GM18861 (cell line): ENCODE measurements around the gene TFEB.

Source experiments
- ATAC-seq: cut with Tn5 transposase; IDR thresholded peaks from one replicate; pipeline ENCODE4 v1.9.1; 2021; ENCODE audit not compliant: unreplicated experiment

Gene TFEB

DNA sequence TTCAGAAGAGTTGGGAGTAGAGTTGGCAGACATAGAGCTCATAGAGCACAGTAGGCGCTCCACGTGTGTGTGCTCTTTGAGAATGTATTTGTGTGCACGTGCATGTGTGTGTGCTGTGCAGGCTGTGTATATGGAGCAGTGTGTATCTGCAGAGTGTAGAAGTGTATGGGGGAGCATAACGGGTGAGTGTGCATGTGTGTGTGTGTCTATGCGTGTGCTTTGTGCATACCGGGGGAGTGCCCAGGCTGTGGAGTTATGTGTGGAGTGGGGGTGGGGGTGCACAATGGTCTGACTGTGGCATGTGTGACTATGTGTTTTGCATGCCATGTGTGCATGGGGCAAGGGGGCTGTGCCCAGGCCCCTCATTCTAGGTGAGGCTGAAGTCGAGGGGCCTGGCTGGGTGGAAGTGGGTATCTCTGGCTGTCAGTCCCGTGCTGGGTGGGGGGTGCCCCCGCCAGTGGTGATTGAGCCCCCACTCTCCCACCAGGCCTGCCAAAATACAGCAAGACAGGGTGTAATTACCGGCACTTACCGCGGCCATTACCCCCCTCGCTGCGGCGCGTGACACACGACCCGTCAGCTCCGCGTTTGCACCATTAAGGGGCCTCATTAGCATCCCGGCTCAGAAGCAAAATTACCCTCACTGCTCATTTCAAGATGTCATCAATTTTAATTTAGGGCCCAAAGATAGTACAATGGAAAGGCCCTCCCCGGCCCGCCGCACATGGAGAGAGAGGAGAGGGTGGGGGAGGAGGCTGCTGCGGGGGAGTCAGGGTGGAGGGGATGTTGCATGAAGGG is 58.1 kb downstream of the TFEB start:
- ATAC-seq, result no peak

DNA sequence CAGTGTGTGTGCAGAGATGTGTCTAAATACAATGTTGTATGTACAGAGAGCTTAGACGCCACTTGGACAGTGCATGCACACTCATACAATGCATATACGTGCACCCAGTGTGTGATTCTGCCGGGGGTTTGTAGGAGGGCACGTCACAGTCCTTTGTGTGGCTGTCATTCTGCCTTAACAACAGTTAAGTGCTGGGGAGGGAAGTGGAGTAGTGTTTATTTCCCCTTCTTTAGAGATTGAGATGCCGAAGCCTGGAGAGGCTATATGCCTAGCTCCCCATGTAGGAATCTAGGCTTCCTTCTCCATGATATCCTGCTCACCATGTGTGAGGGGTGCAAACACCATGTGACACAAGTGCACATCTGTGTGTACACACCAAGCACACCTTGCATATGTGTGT is 59.0 kb downstream of the TFEB start:
- no peak for ATAC-seq

DNA sequence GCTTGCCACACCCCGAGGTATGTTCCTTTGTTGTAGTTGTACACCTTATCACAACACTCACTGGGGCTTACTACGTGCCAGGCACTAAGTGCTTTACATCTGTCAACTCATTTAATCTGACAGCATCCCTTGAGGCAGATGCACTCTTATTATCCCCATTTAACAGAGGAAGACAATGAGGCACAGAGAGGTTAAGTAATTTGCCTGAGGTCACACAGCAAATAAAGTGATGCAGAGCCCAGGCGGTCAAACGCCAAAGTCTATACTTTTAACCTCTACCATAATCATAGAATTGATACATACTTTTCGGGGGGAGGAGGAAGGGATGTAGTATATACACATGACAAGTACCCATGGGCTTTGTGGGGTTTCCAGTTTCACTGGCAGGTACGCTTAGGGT is 59.4 kb downstream of the TFEB start:
- ATAC-seq, result no peak

DNA sequence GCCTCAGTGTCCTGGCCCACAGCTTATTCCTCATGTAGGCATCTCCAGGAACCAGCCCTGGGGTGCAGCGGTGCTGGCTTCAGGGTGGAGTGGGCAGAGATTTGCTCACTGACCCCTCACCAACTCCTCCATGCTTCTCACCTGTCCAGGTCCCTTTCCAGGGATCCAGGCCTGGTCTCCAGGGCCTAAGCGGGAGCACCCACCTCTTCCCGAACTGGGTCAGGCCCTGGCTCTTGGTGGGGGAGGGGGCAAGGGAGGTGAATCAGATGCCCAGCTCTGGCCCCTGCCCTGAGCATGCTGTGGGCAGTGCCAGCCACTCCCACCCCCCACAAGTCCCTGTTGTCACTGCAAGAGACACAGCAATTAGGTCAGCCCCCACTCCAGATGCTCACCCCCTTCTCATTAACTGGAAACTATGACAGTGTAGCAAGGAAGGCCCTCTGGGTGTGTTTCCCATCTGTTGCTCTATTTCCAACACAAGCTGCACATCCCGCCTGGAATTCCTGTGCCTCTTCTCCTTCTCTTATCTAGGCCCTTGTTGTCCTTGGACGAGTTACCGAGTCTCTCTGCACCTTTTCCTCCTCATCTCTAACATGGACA is 60.1 kb downstream of the TFEB start:
- ATAC-seq, result no peak

DNA sequence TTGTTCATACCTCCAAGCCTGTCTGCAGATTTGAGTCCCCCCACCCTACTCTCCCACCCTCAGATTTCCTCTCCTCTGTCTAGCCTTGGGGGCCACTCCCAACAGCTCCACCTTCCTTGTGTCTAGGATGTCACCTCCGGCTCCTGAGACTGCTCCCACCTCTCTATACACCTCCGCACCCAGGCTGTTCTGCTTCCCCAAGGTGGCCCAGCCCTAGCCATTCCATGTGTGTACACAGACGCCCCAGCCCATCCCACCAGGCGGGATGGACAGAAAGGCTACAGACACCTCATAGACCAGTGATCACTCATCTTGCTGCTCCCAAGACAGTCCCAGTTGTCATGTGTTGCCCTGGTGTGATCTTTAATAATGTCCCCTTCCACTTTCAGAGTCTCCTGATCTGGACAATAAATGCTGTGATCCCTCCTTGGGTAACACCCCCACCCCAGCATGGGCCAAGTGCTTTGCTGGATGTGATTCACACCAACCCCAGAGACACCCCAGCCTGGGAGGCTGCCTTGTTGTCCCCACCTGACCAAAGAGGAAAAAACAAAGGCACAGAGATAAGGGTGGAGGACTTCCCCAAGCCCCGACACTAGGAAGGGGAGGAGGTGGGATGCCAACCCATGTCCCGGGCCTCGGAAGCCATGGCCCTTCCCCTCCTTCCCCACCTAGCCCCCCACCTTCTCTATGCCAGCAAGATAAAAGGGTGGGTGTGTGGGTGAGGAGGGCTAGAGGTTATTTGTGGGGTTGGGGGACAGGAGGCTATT is 61.0 kb downstream of the TFEB start:
- ATAC-seq, result no peak

DNA sequence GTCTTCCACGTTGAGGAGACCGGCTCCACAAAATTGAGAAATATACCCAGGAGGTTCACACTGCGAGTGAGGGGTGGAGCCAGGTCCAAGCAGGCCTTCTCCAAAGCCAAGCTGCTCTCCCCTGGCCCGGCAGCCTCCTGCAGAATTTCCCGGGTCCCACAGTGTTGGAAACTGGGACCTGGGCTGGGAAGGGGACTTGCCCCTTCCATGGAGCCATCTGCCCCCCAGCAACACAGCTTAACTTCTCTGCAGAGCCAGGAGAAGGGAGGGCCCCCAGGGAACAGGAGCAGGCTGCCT is 61.8 kb downstream of the TFEB start:
- ATAC-seq, result no peak

DNA sequence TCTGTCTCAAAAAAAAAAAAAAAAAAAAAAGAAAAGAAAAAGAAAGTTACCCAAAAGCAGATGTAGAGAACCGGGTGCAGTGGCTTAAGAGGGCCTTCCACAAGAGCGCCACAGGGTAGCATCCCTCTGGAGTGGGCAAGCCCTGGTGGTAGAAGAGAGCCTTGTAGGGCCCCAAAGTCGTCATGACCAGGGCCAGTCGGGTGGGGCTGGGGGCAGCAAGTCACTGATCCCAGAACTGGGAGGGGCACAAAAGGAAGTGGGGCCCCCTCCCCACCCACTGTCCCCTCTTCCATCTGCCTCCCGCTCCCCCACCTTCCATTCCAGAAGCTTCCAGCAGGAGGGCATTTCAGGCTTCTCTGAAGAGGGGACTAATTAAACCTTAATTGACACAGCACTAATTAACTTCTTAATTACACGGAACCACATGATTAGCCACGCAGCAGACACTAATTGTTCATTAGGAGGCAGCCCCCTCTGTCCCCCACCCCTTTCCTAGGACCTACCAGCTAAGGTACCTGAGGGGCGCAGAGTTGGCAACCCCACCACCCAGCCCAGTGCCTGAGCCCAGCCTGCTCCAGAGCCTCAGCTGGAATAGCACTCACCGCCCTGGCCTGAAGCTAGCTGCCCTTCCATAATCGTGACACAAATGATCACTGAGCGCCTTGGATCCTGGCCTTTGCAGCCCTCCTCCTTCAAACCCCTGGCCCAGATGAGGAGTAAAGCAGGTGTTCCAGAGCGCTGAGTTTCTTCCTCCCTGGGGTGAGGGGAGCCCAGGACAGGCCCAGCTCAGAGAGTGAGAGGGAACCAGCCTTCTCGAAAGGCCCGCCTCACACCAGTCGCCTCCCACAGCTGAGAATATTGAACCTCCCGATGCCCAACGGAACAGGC is 62.3 kb downstream of the TFEB start:
- no peak for ATAC-seq

DNA sequence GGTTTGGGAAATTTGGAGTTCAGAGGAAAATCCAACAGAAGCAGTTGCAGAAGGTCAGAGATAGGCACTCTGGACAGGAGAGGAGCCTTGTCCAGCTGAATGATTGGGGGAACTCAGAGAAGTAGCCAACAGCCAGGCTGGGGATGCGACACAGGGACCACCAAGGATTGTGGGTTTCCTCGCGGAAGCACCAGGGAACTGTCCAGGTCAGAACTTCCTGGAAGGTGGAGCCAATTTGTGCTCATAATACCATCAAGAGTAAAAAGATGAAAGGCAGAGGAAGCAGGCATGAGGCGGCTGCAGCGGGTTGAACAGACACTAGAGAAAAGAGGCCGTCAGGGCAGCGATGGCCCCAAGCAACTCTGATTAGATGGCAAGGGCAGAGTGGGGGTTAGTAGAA is 63.4 kb downstream of the TFEB start:
- no peak for ATAC-seq

DNA sequence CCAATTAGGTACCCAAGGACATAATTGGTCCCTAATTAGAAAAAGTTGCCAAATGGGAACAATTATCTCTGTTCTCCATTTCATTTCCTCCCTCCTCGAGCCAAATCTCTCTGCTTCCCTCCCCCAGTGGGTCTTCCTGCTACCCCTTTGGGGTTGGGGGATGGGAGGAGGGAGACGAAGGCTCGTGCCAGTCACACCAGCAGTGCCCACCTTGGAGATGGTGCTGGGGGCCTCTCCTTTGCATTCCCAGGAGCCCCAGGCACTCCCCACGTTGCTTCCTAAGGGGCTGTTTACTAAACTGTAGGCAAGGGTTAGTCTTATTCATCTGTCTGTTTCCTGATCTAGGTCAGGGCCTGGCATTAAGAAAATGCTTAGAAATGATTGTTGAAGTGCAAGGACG is 64.0 kb downstream of the TFEB start:
- ATAC-seq, result no peak

DNA sequence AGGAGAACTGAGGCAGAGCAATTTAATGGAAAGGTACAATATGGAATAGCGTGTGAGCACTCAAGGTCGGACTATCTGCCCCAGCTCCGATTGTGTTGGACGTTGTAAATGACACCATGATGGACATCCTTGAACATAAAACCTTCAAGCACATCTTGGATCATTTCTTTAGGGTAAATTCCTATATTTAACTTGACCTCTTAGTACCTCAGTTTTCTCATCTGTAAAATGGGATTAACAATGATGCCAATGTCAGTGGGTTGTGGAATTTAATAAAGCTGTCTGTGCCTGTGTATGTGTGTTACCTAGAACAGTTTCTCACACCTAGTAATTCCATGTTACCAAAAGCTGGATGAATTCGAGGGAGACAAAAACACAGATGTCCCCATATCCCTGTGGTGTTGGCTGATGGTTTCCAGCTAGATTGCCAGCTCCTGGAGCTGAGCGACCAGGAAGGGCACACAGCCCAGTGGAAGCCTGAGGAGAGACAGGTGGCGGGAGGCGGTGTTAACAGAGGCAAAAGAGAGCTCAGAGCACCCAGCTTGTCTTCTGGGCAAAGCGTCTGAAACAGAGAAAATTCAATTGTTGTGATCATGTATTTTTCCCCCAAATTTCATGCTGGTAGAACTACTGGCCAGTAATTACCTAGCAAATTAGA is 64.6 kb downstream of the TFEB start:
- no peak for ATAC-seq

DNA sequence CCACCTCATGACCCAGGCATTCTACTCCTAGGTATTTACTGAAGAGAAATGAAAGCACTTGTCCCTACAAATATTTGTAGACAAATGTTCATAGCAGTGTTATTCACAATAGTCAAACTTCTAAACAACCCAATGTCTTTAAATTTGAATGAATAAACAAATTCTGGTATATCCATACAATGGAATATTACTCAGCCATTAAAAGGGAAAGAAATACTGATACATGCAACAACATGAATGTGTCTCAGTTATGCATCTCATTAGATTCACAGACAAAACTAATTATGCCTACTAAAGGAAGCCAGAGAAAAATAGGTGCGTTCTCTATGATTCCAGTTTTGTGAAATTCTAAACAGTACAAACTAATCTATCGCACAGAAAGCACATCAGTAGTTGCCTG is 66.4 kb downstream of the TFEB start:
- no peak for ATAC-seq

DNA sequence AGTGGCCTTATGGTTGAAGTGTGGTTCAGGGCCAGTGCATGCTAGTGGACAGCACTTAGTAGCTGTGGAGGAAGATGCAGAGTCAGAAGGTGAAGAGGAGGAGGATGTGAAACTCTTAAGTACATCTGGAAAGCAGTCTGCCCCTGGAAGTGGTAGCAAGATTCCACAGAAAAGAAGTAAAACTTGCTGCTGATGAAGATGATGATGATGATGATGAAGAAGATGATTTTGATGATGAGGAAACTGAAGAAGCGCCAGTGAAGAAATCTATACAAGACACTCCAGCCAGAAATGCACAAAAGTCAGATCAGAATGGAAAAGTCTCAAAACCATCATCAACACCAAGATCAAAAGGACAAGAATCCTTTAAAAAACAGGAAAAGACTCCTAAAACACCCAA is 68.2 kb downstream of the TFEB start:
- ATAC-seq, result no peak

DNA sequence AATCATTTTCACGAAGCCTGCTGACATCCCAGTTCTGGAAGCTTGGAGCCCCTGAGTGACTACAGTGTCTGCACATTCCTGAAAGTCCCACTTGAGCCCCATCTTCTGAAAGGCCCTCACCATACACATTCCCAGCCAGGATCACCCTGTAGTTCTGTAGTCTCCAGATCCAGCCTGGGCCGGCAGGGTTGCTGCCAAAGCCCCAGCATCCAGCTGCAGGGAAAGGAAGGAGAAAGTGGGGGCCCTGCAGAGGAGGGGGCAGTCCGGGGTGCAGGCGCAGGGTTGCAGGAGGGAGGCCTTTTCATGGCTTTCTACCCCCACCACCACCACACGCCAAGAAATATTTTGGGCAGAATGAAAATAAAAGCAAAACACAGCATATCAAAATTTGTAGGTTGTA is 71.1 kb downstream of the TFEB start:
- no peak for ATAC-seq

DNA sequence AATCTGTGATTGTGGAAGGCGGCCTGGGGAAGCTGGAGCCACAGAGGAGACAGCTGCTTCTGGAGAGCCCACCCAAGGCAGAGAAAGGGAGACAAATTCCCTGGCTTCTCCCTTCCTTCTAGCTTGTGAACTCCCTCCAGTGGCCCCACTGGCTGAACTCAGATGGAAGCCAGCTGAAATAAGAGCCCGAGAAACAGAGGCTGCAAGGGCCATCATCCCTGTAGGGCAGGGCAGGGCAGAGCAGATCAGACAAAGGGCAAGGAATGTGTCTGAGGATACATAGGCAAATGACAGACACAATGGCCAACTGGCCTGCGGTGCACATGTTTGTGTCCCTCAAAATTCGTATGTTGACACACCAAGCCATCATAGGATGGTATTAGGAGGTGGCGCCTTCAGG is 71.8 kb downstream of the TFEB start:
- ATAC-seq, result no peak

DNA sequence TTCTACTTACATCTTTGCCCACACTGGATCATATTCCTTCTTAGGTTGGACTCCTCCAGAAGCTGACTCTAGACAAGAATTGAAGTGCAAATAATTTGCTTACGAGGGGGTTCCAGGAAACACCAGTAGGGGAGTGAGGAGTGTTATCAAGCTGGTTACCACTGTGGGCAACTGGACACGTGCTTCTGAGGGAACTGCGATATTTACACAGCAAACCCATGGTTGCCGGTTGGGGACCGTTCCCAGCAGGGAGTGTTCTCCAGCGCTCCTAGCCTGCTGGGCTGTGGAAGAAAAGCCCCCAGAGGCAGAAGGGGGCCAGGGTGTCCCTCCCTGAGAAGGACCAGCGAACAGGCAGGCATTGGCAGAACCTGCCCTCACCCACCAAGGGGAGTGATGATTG is 75.5 kb downstream of the TFEB start:
- no peak for ATAC-seq

DNA sequence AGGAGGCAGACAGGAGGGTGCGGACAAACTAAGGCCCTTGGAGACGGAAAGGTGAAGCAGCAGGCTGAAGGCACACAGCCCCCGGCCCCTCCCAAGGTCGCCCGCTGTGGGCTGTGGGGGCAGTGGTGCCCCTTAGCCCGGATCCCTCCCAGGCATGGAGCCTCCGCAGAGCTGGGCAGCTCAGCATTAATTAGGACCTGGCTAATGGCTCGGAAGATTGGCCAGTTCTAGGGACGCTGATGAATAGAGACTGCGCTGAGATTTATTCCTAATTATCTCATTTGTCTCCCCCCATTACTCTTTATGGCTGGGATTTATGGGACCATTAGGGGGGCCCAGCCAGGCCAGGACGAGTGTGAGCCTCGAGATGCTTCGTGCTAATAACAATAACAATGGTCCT is 76.8 kb downstream of the TFEB start:
- ATAC-seq, result no peak

DNA sequence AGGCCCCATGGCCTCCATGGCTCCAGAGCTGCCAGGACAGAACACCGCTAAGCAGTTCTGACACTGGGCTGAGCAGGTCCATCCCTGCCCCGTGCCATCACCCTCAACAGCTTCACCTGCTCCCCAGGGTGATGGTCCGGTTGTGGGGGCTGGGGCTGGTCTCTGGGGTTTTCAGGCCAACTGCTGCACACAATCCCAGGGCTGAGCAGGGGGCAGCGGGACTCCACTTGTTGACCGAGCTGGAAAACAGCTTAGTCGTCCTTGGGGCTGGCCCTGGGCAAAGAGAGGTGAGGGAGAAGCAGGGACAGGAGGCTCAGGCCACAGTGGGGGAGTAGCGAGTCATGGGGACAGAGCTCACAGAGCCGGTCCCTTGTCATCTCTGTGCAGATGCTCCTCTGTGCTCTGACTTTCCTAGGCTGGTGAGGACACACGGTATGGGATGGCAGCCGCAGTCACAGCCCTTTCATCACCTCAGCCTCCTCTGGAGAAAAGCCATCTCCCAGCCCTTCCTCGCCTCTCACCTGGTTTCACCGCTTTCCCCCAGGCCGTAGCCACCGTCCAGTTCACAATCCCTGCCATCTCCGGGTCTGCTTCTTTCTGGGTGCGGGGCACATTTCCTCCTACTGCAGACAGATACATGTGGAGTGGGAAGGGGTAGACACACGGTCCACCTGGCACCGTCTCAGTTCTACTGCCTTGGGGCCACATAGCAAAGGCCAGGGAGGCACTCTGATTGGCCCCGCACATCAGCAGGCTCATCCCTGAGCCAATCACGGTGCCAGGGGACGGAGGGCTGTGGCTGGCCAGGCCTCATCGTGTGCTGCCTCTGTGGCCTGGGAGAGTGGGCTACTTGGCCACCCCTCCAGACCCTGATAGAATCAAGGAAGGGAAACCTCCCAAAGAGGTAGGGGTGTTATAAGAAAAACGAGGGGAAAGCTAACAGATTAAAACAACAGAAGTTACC is 78.0 kb downstream of the TFEB start:
- no peak for ATAC-seq

DNA sequence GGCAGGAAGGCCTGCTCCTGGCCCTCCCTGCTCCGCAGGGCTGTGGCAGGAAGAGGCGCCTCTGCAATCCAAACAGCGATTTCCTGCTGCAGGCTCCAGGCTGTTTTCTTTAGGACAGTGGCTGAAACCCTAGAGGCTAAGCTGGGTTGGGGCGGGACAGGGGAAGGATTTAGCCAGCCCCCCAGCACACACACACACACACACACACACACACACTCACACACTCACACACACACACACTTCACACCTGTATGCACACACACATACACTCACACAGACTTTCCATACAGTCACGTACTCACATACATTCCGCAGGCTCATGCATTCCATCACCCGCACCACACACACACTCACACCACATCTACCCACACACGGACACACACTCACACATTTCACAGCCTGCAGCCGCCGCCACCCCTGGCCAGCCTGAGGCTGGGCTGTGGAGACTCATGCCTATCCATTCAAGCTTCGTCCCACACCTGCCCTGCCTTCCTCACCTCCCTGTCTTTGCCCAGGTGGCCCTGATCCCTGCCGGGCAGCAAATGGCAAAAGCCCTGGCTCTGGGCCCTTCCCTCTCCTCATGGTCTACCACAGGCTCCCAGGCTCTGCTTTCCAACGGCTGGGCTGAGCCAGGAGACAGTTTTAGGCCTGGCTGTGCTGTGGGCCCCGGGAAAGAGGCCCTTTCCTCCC is 79.3 kb downstream of the TFEB start:
- ATAC-seq, result no peak

DNA sequence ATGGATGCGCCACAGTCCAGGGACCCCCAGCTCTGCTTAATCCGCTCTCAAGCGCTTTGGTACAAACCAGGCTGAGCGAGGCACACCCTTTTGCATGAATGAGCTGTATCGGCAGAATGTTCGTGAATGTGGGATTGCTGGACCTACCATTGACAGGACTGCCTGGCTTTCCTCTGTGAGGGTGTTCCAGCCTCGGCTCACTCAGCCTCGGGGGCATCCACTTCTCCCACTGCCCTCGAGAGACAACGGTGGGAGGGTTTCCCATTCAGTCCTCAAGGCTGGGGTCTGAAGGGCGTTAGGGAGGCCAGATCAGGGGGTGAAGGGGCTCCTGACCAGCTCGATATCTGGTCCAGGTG is 79.8 kb downstream of the TFEB start:
- no peak for ATAC-seq
